ENCODE data around the gene ATP2A1. TPM values are rescaled to one million over a fixed set of nuclear protein-coding genes. Genes with fewer than 3 reads are reported as not detected.
A peak's percentile ranks its signal among the peaks of the same experiment; 100 is the strongest.

The ATP2A1 gene
- total and polyA plus RNA-seq, 2 of the 13 experiments (the other 11 are each of a cell fraction or from before 2014, with no cell fraction given): 3.2 to 12.5 TPM

DNA sequence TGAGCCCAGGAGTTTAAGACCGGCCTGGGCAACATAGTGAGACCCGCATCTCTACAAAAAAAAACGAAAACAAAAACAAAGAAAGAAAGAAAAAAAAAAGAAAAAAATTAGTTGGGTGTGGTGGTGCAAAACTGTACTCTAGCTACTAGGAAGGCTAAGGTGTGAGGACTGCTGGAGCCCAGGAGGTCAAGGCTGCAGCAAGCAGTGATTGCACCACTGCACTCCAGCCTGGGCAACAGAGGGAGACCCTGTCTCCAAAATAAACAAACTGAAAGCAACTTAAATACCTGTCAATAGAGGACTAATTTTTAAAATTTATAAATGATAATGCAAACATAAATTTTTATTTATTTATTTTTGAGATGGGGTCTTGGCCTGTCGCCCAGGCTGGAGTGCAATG is 17.3 kb downstream of the ATP2A1 start (continued):
- TF ChIP-seq, protein P1, sequence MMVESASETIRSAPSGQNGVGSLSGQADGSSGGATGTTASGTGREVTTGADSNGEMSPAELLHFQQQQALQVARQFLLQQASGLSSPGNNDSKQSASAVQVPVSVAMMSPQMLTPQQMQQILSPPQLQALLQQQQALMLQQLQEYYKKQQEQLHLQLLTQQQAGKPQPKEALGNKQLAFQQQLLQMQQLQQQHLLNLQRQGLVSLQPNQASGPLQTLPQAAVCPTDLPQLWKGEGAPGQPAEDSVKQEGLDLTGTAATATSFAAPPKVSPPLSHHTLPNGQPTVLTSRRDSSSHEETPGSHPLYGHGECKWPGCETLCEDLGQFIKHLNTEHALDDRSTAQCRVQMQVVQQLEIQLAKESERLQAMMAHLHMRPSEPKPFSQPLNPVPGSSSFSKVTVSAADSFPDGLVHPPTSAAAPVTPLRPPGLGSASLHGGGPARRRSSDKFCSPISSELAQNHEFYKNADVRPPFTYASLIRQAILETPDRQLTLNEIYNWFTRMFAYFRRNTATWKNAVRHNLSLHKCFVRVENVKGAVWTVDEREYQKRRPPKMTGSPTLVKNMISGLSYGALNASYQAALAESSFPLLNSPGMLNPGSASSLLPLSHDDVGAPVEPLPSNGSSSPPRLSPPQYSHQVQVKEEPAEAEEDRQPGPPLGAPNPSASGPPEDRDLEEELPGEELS (CRISPR knock-in tag; IDR thresholded peaks at IDR 0.05): peak; percentile 45; the same call in 1 of the 2 replicates
- no peak for TF ChIP-seq PCBP1 (IDR thresholded peaks at IDR 0.05; ENCODE audit: borderline replicate concordance, low read depth, low read length)
- TF ChIP-seq HNF4A (CRISPR knock-in tag; IDR thresholded peaks at IDR 0.05): peak; percentile 62
- TF ChIP-seq ZNF264 (CRISPR knock-in tag; IDR thresholded peaks at IDR 0.05): no peak
- 0 out of 2 replicates have a peak, but pooled peaks have one; percentile 38 for TF ChIP-seq NR2C2 (CRISPR knock-in tag; IDR thresholded peaks at IDR 0.05; ENCODE audit: borderline replicate concordance)
- TF ChIP-seq, protein P2, sequence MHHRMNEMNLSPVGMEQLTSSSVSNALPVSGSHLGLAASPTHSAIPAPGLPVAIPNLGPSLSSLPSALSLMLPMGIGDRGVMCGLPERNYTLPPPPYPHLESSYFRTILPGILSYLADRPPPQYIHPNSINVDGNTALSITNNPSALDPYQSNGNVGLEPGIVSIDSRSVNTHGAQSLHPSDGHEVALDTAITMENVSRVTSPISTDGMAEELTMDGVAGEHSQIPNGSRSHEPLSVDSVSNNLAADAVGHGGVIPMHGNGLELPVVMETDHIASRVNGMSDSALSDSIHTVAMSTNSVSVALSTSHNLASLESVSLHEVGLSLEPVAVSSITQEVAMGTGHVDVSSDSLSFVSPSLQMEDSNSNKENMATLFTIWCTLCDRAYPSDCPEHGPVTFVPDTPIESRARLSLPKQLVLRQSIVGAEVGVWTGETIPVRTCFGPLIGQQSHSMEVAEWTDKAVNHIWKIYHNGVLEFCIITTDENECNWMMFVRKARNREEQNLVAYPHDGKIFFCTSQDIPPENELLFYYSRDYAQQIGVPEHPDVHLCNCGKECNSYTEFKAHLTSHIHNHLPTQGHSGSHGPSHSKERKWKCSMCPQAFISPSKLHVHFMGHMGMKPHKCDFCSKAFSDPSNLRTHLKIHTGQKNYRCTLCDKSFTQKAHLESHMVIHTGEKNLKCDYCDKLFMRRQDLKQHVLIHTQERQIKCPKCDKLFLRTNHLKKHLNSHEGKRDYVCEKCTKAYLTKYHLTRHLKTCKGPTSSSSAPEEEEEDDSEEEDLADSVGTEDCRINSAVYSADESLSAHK (CRISPR knock-in tag; IDR thresholded peaks at IDR 0.05; ENCODE audit: borderline replicate concordance): no peak
- no peak for TF ChIP-seq ZNF383 (CRISPR knock-in tag; IDR thresholded peaks at IDR 0.05; ENCODE audit: borderline replicate concordance)
- TF ChIP-seq NR1H2 (CRISPR knock-in tag; IDR thresholded peaks at IDR 0.05; ENCODE audit: borderline replicate concordance, low read depth): no peak
- TF ChIP-seq ZMYM2 (CRISPR knock-in tag; IDR thresholded peaks at IDR 0.05): 0 out of 2 replicates have a peak, but pooled peaks have one; percentile 27
- no peak for TF ChIP-seq FOXP1 (IDR thresholded peaks at IDR 0.05)
- peak; percentile 31; the same call in 1 of the 2 replicates for TF ChIP-seq FOXP1 (CRISPR knock-in tag; IDR thresholded peaks at IDR 0.05)
- TF ChIP-seq RBM39 (IDR thresholded peaks at IDR 0.05; ENCODE audit: low read depth, low read length, poor library complexity, severe bottlenecking): no peak
- TF ChIP-seq NR2F1 (CRISPR knock-in tag; IDR thresholded peaks at IDR 0.05): peak; percentile 66 to 83; a peak in 3 of 4 replicates

Measured in HepG2 (cell line).